ENCODE results near the gene ATP6V0D1.
A peak's percentile ranks its signal among the peaks of the same experiment; 100 is the strongest.
"Not testable (repeated sequence)": the region's sequence is repeated elsewhere in the genome, so short reads cannot be mapped to it uniquely, and the experiment has no call there.

Gene ATP6V0D1

GRCh38 chr16:67504031-67505021 is 23.4 kb upstream of the ATP6V0D1 start:
- DNase-seq (ENCODE audit: low read depth), result peak; percentile 18

DNA sequence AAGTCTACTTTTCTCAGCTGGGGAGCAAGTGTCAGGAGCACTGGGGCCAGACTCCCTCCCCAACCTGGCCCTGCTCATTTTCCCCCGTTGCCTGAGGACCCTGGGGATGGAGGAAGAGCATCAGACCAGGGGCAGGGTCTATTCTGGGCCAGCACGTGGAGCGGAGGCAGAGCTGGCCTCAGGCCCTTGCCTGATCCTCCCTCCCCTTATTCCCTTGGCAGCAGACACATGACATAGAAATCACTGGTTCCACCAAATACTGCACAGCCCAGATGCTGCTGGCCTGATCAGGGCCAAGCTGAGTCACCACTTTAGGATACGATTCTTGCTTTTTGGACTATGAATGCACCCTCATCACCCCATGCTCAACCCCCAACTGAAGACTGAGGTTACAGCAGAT is 18.1 kb upstream of the ATP6V0D1 start:
- DNase-seq (ENCODE audit: low read depth), result no peak

DNA sequence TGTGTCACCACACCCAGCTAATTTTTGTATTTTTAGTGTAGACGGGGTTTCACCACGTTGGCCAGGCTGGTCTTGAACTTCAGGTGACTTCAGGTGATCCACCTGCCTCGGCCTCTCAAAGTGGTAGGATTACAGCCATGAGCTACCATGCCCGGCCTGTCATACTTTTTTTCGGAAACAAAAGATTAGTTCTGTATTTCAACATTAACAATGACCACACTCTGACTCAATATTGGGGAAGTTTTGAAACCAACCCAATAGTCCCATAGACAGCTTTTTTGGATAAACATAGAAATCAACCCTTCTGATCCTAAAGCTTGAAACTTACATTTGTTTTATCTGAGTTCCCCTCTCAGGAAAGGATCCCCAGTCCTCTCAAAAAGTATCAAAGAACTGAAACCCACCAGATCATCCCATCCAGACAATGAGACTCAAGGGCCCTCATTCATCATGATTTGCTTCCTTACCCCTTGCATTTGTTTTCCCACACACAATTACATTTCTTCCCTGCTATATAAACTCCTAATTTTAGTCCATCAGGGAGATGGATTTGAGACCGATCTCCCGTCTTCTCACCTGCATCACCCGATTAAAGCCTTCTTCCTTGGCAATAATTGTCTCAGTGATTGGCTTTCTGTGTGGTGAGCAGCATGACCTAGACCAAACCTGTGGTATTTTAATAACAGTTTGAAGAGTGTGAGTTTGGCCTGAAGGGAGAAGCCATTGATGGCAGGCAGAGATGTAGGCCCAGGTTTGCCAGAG is 9.6 kb upstream of the ATP6V0D1 start:
- no peak for DNase-seq (ENCODE audit: low read depth)

DNA sequence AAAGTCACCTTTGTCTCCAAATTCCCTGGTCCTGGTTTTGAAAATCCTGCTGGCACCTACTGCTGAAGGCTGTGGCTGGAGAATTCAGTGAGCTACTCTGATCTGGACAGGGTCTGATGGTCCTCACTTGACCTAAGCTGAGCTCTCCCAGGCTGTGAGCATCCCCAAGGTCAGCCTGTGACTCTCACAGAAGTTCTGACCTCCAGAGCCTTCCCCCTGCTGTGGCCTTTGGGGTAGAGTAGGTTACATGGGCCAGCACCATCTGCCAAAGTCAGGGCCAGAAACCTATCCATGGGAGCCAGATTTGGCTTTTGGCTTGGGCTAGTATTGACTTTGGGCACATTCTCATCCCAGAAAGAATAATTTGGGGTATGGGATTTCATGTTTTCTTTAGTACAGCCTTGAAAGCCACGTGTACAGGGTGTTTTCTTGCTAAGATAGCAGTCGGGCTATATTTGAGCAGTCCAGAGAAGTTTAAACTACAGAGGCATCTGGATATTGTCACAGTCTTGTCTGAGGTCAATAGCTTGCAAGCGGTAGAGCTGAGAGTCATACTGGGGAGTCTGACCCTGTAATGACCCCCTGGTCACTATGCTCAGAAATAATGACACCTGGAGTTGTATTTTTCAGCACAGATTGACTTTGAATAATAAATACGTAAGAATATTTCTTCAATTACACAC is 8.6 kb upstream of the ATP6V0D1 start:
- no peak for DNase-seq (ENCODE audit: low read depth)

DNA sequence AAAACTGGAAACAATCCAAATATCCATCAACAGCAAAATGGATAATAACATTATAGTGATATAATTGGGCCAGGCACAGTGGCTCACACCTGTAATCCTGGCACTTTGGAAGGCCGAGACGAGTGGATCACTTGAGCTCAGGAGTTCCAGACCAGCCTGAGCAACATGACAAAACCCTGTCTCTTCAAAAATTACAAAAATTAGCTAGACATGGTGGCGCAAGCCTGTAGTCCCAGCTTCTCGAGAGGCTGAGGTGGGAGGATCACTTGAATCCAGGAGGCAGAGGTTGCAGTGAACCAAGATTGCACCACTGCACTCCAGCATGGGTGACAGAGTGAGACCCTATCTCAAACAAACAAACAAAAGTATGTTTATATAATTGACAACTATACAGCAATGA is 6.6 kb upstream of the ATP6V0D1 start:
- DNase-seq (ENCODE audit: low read depth), result not testable (repeated sequence)

- DNase-seq (ENCODE audit: low read depth), result no peak
Observed at GRCh38 chr16:67486805-67487204, 5.8 kb upstream of the ATP6V0D1 start.

DNA sequence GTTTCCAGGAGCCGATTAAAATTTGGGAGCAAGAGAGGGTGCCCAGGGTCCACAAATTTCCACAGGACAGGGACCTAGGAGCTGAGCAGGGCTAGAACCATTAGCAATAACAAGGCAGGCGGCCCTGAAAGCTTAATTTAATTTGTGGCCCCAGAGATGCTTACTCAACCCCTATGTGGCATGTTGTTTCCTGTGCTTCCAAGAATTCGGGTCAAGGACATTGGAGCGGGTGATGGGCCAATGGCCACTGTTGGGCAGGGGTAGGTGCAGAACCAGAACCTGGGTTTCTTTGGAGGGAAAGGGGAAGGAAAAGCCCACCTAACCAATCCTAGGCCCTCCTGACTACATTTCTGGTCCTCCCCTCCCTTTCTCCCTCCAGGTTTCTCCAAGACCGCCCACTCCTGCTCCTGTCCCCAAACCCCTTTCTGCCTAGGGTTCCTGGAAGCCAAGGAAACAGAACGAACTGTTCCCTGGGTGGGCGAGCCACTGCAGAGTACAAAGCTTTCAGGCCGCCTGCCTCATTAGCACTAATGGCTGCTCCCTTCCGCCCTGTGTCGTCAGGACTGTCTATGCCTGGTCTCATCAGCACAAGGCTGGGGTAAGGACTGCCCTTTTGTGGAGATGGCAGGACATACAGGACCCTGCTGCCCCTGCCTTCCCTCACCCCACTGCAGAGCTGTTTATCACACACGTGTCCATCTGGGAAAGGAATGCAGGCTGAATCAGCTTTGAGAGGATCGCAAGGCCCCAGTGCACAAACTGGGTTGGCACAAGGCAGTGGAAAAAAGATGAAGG is 3.0 kb upstream of the ATP6V0D1 start:
- no peak for DNase-seq (ENCODE audit: low read depth)

DNA sequence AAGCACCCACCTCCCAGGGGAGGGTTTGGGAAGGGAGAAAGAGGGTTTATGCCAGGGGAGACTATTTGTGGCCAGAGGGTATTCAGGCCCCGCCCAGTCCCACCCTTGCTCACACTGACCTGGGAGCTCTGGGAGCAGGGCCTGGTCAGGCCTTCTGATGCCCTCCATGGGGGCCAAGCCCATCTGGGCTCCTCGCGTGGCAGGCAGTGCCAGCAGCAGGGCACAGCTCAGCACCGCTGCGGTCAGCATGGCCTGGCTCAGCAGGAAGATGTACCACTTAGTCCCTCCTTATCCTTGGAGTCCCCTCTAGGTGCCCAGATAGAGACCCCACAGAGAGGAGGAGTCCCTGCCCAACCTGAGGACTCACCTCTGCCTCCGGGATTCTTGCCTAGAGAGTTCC is 2.2 kb upstream of the ATP6V0D1 start, which contains the start of gene AGRP:
AGRP (minus strand) TSS at position 398 of the 400 bp plus-strand sequence; CDS start at position 249, 149 bp downstream.
- DNase-seq (ENCODE audit: low read depth), result no peak

DNA sequence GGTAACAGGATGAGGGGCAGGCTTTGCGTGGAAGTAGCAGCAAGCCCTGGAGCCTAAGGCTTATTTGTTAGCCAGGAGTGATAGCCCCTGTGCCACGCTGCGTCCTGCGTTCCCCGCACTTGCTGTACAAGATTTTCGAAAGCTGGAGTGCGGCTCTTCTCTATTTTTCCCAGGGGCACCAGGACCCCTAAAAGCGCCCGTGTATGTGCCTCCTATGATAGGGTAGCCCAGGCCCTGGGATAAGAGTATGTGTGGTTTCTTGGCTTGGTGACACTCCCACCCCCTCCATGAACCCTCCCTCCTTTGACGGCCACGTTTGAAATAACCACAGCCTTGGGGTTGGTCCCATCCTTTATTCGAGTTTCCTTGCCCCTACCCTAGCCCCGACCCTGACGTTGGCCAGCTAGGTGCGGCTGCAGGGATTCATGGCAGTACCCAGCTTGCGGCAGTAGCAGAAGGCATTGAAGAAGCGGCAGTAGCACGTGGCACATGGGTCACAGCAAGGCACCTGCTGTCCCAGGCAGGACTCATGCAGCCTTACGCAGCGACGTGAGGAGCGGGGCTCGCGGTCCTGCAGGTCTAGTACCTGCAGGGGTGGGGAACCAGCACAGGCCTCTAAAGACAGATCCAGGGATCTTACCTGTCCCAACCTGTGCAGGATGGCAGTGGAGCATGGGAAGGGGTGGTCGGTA is 1.4 kb upstream of the ATP6V0D1 start:
- DNase-seq (ENCODE audit: low read depth), result no peak

- DNase-seq (ENCODE audit: low read depth), result peak; percentile 43
Observed at GRCh38 chr16:67481561-67482232, 740 bp upstream of the ATP6V0D1 start.

DNA sequence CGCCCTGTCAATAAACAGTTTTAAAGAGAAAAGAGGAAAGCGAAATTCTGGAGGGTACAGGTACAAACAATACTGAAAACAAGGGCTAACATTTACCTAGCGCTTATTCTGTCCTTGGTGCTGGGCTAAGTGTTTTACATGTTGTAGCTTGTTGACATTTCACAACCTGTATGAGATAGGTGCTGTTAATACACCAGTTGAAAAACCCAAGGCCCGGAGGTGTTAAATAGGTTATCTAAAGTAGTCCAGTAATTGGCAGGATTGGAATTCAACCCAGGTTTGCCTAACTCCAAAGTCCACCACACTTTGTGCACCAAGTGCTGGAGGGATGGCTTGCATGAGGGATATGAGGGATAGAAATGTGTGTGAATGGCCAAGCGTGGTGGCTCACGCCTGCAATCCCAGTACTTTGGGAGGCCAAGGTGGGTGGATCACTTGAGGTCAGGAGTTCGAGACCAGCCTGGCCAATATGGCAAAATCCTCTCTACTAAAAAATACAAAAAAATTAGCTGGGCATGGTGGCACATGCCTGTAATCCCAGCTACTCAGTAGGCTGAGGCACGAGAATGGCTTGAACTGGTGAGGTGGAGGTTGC is 2.9 kb downstream of the ATP6V0D1 start:
- no peak for DNase-seq (ENCODE audit: low read depth)

DNA sequence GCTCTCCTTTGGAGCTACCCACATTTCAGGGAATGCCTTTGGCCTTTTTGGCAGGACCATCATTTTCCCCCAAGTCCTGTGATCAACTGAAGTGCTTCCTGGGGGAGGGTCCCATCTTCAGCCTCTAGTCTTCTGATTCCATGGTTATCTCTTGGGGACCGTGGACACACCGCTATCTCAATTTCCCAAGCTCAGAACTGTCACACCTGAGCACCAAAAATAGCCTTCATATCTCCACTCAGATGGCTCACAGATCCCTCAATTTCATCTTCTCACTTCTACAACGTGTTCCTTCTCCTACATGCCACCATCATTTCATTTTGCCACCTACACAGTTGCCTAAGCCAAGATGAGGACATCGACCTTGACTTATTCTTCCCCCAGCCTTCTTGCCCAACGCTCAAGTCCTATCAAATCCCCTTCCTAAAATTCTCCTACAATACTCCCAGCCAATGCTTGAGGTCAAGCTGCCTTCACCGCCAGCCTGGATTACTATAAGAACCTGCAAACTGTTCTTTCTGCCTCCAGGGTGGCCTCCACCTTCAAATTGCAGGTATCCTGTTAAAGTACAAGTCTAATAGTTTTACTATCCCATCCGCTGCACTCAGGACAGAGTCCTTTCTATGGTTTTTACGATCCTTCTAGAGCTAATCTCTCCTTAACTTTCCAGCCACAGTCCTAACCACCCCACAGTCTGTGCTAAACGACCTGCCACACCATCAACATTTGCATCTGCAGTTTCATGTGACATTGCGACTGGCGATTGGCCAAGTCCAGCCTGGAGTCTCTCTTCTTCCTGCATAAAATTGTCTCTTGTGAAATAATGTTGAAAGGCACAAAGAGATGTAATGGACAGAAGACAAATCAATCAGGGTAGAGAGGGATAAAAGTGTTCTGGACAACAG is 6.2 kb downstream of the ATP6V0D1 start:
- DNase-seq (ENCODE audit: low read depth), result no peak

- no peak for DNase-seq (ENCODE audit: low read depth)
Observed at GRCh38 chr16:67471758-67472384, 9.1 kb downstream of the ATP6V0D1 start.

- DNase-seq (ENCODE audit: low read depth), result peak; percentile 39
Observed at GRCh38 chr16:67470359-67470758, 10.6 kb downstream of the ATP6V0D1 start.

GRCh38 chr16:67468731-67469130 is 12.2 kb downstream of the ATP6V0D1 start:
- DNase-seq (ENCODE audit: low read depth), result no peak

- DNase-seq (ENCODE audit: low read depth), result no peak
Observed at GRCh38 chr16:67466581-67466980, 14.4 kb downstream of the ATP6V0D1 start.

- DNase-seq (ENCODE audit: low read depth), result no peak
Observed at GRCh38 chr16:67464565-67464964, 16.4 kb downstream of the ATP6V0D1 start.

DNA sequence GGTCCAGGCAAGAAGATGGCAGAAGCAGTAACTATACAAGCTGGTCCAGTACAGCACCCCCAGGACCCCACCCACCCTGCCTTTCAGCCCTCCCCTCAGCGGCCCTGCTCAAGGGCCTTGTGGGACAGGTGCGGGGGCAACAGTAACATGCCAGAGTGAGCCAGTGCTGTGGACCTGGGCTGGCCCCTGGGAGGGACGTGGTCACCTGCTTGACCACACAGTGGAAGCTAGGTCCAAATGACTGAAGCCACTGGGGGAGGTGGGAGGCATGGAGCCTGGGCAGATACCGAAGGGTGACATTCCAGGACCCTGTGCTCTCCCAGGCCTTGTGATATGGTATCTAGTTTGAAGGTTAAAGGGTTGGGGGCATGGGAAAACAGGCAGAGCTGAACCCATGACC is 17.3 kb downstream of the ATP6V0D1 start:
- no peak for DNase-seq (ENCODE audit: low read depth)

Data from EH (cell line).